HG02678 (cell line): ENCODE data around the gene AMBP.

Experiments used
- ATAC-seq: cut with Tn5 transposase; IDR thresholded peaks from one replicate; pipeline ENCODE4 v1.9.1; 2021; ENCODE audit warnings: mild to moderate bottlenecking, moderate library complexity; ENCODE audit not compliant: unreplicated experiment

AMBP gene

GRCh38 chr9:114076237-114077161, 1.6 kb downstream of the AMBP start:
- ATAC-seq = no peak

GRCh38 chr9:114075602-114076001, 2.5 kb downstream of the AMBP start:
- ATAC-seq = no peak

- ATAC-seq = no peak
Measured at GRCh38 chr9:114072184-114073140, 5.6 kb downstream of the AMBP start.

GRCh38 chr9:114071197-114071795, 6.8 kb downstream of the AMBP start:
- no peak for ATAC-seq

- ATAC-seq = no peak
Measured at GRCh38 chr9:114070188-114071103, 7.7 kb downstream of the AMBP start.

- no peak for ATAC-seq
Measured at GRCh38 chr9:114069476-114070187, 8.5 kb downstream of the AMBP start.

GRCh38 chr9:114065304-114065703, 12.8 kb downstream of the AMBP start:
- ATAC-seq = no peak

GRCh38 chr9:114061830-114062474, 16.1 kb downstream of the AMBP start:
- ATAC-seq = no peak

- ATAC-seq = no peak
Measured at GRCh38 chr9:114061292-114061691, 16.8 kb downstream of the AMBP start.

- ATAC-seq = no peak
Measured at GRCh38 chr9:114060711-114061110, 17.4 kb downstream of the AMBP start.

GRCh38 chr9:114060070-114060469, 18.0 kb downstream of the AMBP start:
- no peak for ATAC-seq

- ATAC-seq = no peak
Measured at GRCh38 chr9:114059047-114059803, 18.9 kb downstream of the AMBP start.

- no peak for ATAC-seq
Measured at GRCh38 chr9:114058688-114059046, 19.4 kb downstream of the AMBP start.

GRCh38 chr9:114057161-114057885, 20.8 kb downstream of the AMBP start:
- ATAC-seq = no peak

- ATAC-seq = no peak
Measured at GRCh38 chr9:114056527-114056926, 21.6 kb downstream of the AMBP start.

- ATAC-seq = no peak
Measured at GRCh38 chr9:114055894-114056293, 22.2 kb downstream of the AMBP start.

- ATAC-seq = no peak
Measured at GRCh38 chr9:114055061-114055460, 23.0 kb downstream of the AMBP start.
